HG02610 (cell line): ENCODE measurements around the gene MBTD1.
"Not testable (repeated sequence)": the region's sequence is repeated elsewhere in the genome, so short reads cannot be mapped to it uniquely, and the experiment has no call there.

Source experiments
- ATAC-seq: cut with Tn5 transposase; IDR thresholded peaks from one replicate; pipeline ENCODE4 v1.9.1; 2021; ENCODE audit warnings: mild to moderate bottlenecking, moderate library complexity; ENCODE audit not compliant: unreplicated experiment

The MBTD1 gene

GRCh38 chr17:51191895-51192294 lies 68.0 kb downstream of the MBTD1 start:
- no peak for ATAC-seq

GRCh38 chr17:51189628-51190027 lies 70.2 kb downstream of the MBTD1 start:
- ATAC-seq = no peak

GRCh38 chr17:51189162-51189561 lies 70.7 kb downstream of the MBTD1 start:
- no peak for ATAC-seq

GRCh38 chr17:51188271-51188833 lies 71.5 kb downstream of the MBTD1 start:
- no peak for ATAC-seq

DNA sequence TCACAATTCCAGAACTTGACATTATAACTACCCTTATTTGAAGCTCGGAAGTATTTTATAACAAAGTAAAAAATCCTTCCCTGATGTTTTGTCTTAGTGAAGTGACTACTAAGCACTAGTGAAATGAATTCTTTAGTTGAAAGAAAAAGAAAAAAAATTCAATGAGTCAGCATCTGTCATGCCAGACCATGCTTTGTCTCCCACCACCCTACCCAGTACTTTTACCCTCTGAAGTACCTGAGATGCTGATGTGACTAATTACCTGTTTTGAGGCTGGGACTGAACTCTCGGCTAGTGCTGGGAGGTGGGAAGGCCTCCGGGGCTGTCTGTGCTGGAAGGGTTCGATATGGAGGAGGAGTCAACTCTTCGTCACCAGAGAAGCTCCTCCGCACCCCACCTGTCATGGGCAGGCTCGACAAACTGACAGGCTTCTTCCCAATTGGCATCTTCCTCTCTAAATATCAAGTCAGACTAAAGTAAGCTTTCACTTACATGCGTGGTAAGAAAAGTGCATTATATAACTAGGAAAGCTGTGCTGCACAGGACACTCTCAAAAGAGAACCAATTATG lies 74.0 kb downstream of the MBTD1 start:
- ATAC-seq = no peak

GRCh38 chr17:51184124-51184523 lies 75.7 kb downstream of the MBTD1 start:
- no peak for ATAC-seq

- no peak for ATAC-seq
These were observed 79.4 kb downstream of the MBTD1 start for GRCh38 chr17:51180486-51180885.

DNA sequence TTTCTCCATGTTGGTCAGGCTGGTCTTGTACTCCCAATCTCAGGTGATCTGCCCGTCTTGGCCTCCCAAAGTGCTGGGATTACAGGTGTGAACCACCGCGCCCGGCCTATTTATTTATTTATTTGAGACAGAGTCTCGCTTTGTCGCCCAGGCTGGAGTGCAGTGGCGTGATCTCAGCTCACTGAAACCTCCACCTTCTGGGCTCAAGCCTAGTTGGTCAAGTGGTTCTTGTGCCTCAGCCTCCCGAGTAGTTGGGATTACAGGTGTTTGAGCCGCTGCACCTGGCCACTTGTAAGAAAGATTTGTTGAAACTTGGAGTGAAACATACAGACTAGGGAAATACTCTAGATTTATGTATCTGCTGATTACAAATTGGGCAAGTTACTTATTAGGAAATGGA lies 87.8 kb downstream of the MBTD1 start:
- not testable (repeated sequence) for ATAC-seq

DNA sequence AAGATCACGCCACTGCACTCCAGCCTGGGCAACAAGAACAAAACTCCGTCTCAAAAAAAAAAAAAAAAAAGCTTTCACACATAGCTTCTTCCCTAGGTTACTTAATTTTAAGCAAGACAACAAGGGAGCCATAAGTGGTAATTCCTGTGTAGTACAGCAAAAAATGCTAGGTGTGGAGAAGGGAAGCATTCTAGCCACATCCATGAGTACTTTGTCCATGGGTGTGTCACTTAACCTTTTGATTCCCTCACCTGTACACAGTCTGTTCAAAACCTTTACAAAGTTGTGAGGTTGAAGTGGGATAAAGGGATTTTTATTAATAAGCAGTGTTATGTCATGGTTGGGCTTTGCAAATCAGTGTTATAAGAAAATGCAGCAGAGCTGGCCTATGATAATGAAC lies 89.1 kb downstream of the MBTD1 start:
- no peak for ATAC-seq

DNA sequence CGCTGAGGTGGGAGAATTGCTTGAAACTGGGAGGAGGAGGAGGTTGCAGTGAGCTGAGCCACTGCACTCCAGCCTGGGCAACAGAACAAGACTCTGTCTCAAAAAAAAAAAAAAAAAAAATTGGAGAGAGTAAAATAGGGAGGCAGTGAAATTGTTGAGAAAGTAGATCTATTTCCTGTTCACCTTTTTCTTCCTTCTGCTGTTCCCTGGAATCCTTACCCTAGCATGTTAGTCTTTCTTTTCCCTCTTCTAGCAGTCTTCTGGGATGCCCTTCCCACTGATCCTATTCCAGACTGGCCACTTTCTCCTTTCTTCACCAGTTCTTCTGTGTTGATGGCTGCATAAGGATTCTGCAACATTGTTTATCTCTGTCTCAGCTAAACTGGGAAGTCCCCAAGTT lies 90.5 kb downstream of the MBTD1 start:
- no peak for ATAC-seq

DNA sequence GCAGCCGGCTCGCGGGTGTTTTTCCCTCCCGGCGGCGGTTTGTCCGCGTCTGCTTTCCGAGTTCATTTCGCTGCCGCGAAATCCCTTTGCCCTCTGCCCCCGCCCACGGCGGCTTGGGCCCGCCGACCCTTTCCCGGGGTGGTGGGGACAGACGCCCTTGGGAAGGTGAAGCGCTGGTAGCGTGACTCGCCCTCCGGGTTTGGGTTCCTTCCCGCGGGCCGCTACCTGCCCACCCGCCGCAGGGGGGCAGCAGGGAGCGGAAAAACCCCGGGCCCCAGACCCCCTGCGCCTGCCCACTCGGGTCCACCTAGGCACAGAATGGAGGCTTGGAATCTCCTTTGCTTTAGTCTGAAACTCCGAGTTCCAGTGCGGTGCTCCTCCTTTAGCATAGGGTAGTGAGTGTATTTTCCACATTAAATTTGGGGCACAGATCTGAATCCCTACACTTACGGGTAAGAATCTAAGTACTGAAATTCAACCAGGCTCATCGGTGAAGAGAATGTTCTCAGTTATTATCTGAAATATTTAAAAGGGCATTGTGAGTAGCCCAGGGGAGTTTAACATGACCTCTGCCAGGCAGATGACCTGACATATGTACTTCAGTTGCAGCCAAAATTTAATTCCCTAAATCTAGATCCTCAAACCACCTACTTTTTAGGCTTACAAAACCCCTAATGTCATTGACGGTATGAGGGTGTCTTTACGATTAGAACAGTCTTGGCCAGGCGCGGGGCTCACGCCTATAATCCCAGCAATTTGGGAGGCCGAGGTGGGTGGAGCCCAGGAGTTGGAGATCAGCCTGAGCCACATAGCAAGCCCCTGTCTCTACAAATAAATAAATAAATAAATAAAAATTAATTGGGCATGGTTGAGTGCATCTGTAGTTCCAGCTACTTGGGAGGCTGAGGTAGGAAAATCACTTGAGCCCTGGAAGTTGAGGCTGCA lies 92.6 kb downstream of the MBTD1 start:
- peak; percentile 35 for ATAC-seq

DNA sequence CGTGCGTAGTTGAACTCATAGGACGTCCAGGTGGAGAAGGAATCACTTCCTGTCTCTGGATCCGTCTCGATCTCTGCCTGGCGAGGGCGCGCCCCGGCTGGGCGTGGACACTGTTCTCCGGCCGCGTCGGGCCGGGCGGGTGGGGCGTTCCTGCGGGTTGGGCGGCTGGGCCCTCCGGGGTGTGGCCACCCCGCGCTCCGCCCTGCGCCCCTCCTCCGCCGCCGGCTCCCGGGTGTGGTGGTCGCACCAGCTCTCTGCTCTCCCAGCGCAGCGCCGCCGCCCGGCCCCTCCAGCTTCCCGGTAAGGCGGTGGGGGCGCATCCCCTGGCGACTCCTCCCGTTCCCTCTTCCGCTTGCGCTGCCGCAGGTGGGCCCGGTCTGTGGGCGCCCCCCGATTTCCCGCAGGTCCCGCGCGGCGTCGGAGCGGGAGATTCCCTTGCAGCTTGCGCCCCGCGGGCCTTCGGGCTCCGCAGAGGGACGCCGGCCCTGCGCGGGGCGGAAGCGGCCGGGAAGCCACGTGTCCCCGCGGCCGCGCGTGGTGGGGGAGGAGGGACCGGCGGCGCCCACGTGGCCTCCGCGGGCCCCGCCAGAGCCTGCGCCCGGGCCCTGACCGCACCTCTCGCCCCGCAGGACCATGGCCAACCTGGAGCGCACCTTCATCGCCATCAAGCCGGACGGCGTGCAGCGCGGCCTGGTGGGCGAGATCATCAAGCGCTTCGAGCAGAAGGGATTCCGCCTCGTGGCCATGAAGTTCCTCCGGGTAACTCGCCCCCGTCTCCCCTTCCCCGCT lies 93.5 kb downstream of the MBTD1 start, which contains the start of gene NME2:
Gene NME2, plus strand, starts transcription at position 214 of the 789 bp plus-strand sequence. Its CDS starts 420 bp downstream, at position 634.
- peak; percentile 90 for ATAC-seq

DNA sequence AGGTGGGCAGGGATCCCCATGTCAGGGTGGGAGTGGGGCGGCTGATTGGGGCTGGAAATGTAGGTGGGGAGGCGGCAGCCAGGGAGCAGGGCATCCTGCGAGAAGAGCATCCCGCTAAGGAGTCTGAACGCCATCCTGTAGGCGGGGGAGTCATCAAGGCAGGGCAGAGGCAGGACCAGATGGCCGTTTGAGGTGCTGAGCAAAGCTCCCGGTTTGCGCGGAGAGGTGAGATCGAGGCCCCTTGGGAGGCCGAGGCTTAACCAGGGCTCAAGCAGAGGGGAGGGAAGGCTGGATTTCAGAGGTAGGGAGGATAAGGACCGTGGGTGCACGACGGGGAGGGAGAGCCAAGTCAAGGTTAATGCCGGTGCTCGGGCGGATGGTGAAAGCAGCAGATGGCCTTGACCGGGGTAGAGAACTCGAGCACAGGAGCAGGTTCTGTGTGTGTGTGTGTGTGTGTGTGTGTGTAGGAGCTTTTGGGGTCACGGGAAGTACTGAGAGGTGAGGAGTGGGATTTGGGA lies 94.1 kb downstream of the MBTD1 start:
- ATAC-seq = peak; percentile 1

DNA sequence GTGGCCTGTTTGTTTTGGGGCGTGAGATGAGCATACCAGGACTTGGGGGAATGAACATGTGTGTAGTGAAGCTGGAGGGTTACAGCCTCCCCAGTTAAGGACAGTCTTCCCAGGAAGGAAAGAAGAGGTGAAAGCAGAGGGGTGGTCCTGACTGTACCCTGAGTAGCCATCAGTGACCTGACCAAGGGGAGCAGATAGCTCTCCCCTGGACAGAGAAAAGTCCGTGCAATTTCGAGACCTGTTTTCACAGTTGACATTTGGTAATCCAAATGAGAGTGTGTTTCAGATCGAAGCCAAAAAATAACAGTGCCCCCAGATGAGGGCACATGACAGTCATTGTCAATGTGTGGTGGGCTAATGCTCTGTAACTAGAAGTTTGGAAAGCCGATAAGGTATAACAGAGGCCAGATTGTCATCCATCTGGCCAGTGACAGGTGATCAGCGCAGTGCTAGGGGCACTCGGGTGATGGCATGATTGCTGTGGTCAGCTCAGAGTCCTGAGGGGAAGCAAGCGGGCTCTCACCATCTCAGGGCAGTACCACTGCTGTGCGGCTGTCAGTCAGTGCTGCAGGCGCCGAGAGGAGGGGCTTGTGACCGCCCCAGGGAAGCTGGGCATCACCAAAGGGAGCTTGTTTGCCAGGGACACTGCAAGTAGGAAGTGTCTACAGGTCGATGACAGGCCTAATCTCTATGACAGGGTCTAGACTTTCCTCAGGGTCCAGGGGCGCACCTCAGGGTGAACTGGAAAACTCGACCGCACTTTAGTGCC lies 94.8 kb downstream of the MBTD1 start:
- no peak for ATAC-seq

- ATAC-seq = no peak
These were observed 98.3 kb downstream of the MBTD1 start for GRCh38 chr17:51161541-51161940.

GRCh38 chr17:51159604-51160003 lies 100.2 kb downstream of the MBTD1 start:
- no peak for ATAC-seq

- no peak for ATAC-seq
These were observed 104.4 kb downstream of the MBTD1 start for GRCh38 chr17:51155416-51155815.

GRCh38 chr17:51154176-51154575 lies 105.7 kb downstream of the MBTD1 start:
- no peak for ATAC-seq

GRCh38 chr17:51153210-51154072 lies 106.4 kb downstream of the MBTD1 start, which contains the start of gene NME1:
TSS of gene NME1 (plus strand) at chr17:51153559. CDS start at chr17:51155655, 2,096 bp downstream.
- ATAC-seq = peak; percentile 93
